ENCODE measurements around the gene DEUP1. TPM values are rescaled to one million over a fixed set of nuclear protein-coding genes. Genes with fewer than 3 reads are reported as not detected.

Gene DEUP1
- total and polyA plus RNA-seq, 3 donors from 2014 or later, result 11.7 to 22.8 (median 18.2) TPM

- intact Hi-C loops (cut with DNase I; ENCODE audit: low total_unique reads), result no loop called here
- Histone ChIP-seq H3K36me3 (ENCODE audit: low read depth, missing control alignments) (no peaks in the 10 kb centered on the region), H3K9me3 (no peaks in the 10 kb centered on the region), H3K27ac (no peak overlapping the region), H3K4me1 (no peaks in the 10 kb centered on the region), H3K27me3 (no peaks in the 10 kb centered on the region), H3K4me3 (no peak overlapping the region)
- 90 to 95% methylated on average over 2 of the region's 2 CpGs for WGBS, 2 donors
- DNase-seq, result no peak
- TF ChIP-seq POLR2A (IDR thresholded peaks at IDR 0.05) (no peak), CTCF (IDR thresholded peaks at IDR 0.05) (no peak)
Measured at GRCh38 chr11:93288767-93289166, 41.8 kb upstream of the DEUP1 start.

DNA sequence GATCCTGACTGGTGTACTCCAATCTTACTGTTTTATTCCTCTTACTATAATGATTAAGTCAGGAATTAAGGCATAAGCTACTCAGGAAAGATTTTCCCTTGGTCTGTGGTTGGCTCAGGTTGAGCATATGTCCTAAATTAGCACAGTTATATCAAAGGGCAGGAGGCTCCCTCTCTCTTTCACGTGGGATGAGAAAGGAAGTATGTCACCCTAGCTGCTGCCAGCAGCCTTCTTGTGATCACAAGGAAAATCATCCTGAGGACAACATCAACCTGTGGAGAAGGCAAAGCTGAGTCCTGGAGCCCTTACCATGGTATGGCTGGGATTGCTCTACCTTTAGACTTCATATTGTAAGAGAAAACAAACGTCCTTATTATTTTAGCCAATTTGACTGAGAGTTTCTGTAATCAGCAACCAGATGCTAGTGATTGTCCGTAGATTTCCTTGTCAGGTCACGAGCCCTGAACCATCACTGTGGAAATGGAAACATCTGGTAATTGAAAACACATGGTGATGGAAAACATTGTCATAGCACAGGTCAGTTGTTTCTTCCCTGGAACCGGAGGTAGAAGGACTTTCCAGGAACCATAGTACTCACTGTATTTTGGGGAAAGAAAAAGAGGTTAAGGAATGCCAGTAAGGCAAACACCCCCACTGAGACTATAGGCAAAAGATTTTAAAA is 40.6 kb upstream of the DEUP1 start:
- WGBS, 2 donors, result 54 to 60% methylated on average over 5 of the region's 5 CpGs
- Histone ChIP-seq H3K36me3 (ENCODE audit: low read depth, missing control alignments) (no peaks in the 10 kb centered on the region), H3K4me1 (no peaks in the 10 kb centered on the region), H3K27ac (no peak overlapping the region), H3K9me3 (no peaks in the 10 kb centered on the region), H3K27me3 (no peaks in the 10 kb centered on the region), H3K4me3 (no peak overlapping the region)
- TF ChIP-seq POLR2A (IDR thresholded peaks at IDR 0.05), result no peak
- intact Hi-C loops (cut with DNase I; ENCODE audit: low total_unique reads), result no loop called here
- DNase-seq, result no peak

- H3K9me3 ChIP-seq, result no peaks in the 10 kb centered on the region
- TF ChIP-seq POLR2A (IDR thresholded peaks at IDR 0.05) (no peak), CTCF (IDR thresholded peaks at IDR 0.05) (no peak)
- H3K27me3 ChIP-seq, result no peaks in the 10 kb centered on the region
- DNase-seq, result no peak
- H3K27ac ChIP-seq, result no peak overlapping the region
- H3K4me1 ChIP-seq, result no peaks in the 10 kb centered on the region
- 52 to 79% methylated on average over 1 of the region's 1 CpG for WGBS, 2 donors
- H3K4me3 ChIP-seq, result no peak overlapping the region
- intact Hi-C loops (cut with DNase I; ENCODE audit: low total_unique reads), result no loop called here
- no peaks in the 10 kb centered on the region for H3K36me3 ChIP-seq (ENCODE audit: low read depth, missing control alignments)
Measured at GRCh38 chr11:93291110-93291509, 39.4 kb upstream of the DEUP1 start.

DNA sequence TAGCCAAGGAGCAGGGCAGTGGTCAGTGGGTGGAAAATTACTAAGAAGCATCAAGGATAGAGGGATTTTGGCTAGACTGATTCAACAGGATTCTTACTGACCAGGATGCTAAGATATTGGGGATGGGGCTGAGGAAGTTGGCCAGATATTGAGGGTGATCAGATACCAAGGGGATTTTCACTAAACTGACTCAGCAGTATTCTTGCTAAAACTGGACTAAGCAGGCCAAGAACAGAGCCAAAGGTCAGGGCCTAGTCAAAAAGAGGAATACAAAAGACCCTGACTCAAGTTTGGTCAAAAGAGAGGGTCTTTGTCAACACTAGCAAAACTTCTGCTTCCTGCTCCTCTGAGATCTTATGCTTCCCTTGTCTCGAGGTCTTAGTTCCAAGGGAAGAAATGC is 38.6 kb upstream of the DEUP1 start:
- no peaks in the 10 kb centered on the region for H3K4me1 ChIP-seq
- H3K27ac ChIP-seq, result no peak overlapping the region
- WGBS, 2 donors, result 90 to 93% methylated on average over 1 of the region's 1 CpG
- DNase-seq, result no peak
- no peak overlapping the region for H3K4me3 ChIP-seq
- no peaks in the 10 kb centered on the region for H3K9me3 ChIP-seq
- no peaks in the 10 kb centered on the region for H3K36me3 ChIP-seq (ENCODE audit: low read depth, missing control alignments)
- no peak for TF ChIP-seq CTCF (IDR thresholded peaks at IDR 0.05)
- intact Hi-C loops (cut with DNase I; ENCODE audit: low total_unique reads), result no loop called here
- no peaks in the 10 kb centered on the region for H3K27me3 ChIP-seq

DNA sequence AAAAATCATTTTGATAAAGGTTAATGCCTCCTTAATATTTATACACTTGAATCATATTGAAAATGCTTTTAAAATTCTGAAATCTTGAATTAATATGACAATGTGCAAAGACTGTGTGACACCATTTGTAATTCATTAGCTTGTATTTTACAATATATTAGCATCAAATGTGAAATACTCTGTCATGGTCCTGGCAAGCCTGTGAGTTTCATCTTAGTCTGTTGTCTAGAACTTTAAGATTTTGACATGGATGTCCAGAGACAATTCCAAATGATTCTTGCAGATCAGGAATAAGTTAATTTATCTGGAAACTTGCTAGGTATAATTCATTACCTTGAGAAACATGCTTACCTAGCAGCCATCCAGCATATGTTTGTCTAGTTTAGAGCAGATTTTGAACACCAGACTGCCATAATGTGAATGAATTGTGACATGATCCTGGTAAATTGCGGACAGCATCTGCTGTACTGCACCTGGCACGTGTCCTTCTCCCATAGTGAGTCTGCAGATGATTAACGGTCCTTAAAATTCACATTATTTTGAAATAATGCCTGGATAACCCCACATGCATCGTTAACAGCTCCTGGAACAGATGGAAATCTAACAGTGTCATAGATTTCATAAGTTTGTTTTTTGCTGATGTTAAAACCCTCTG is 34.5 kb upstream of the DEUP1 start:
- intact Hi-C loops (cut with DNase I; ENCODE audit: low total_unique reads), result no loop called here
- TF ChIP-seq CTCF (IDR thresholded peaks at IDR 0.05) (no peak), POLR2A (IDR thresholded peaks at IDR 0.05) (no peak)
- no peaks in the 10 kb centered on the region for H3K27me3 ChIP-seq
- 74 to 76% methylated on average over 4 of the region's 4 CpGs for WGBS, 2 donors
- H3K4me1 ChIP-seq, result no peaks in the 10 kb centered on the region
- no peaks in the 10 kb centered on the region for H3K9me3 ChIP-seq
- DNase-seq, result no peak
- no peak overlapping the region for H3K4me3 ChIP-seq
- H3K36me3 ChIP-seq (ENCODE audit: low read depth, missing control alignments), result no peaks in the 10 kb centered on the region
- H3K27ac ChIP-seq, result no peak overlapping the region

Data from testis (tissue), 3 donors.